ENCODE results near the gene MAGOH. TPM values are rescaled to one million over a fixed set of nuclear protein-coding genes. Genes with fewer than 3 reads are reported as not detected.

The MAGOH gene
- total and polyA plus RNA-seq, 4 donors, result 16.4 to 32.5 (median 26.5) TPM

GRCh38 chr1:53197291-53198200 lies 40.8 kb downstream of the MAGOH start:
- Histone ChIP-seq H3K27ac (ENCODE audit: low read depth in 1 of 2, low read length in 2 of 2) (peak overlapping the region; percentile 98 to 99), H3K27me3 (ENCODE audit: control insufficient read depth in 4 of 4, insufficient read depth in 4 of 4, low read length in 3 of 4) (no peaks in the 10 kb centered on the region), H3K36me3 (ENCODE audit: control insufficient read depth in 4 of 4, insufficient read depth in 3 of 4, low read depth in 1 of 4, low read length in 3 of 4) (peaks cover 4 to 16% (median 16%) of the 10 kb centered on the region in 4 donors), H3K9ac (ENCODE audit: low read depth in 1 of 2, low read length in 2 of 2) (peak overlapping the region; percentile 91 to 97), H3K9me3 (ENCODE audit: control insufficient read depth in 4 of 4, low read length in 3 of 4) (no peaks in the 10 kb centered on the region), H3K4me3 (ENCODE audit: low read depth in 1 of 3, low read length in 3 of 3) (peak overlapping the region; percentile 73 to 98 (median 88)), H3K4me1 (ENCODE audit: control insufficient read depth in 4 of 4, insufficient read depth in 4 of 4, low read length in 3 of 4) (peaks cover 9 to 64% (median 48%) of the 10 kb centered on the region in 4 donors)
- TF ChIP-seq YY1 (IDR thresholded peaks at IDR 0.05), result peak; percentile 17
- no peak for TF ChIP-seq JUND (IDR thresholded peaks at IDR 0.05)
- TF ChIP-seq RXRA (IDR thresholded peaks at IDR 0.05), result peak in 1 of 2 donors; percentile 18
- WGBS, result 26% methylated on average over 13 of the region's 13 CpGs
- DNase-seq (ENCODE audit: low spot score), result no peak

DNA sequence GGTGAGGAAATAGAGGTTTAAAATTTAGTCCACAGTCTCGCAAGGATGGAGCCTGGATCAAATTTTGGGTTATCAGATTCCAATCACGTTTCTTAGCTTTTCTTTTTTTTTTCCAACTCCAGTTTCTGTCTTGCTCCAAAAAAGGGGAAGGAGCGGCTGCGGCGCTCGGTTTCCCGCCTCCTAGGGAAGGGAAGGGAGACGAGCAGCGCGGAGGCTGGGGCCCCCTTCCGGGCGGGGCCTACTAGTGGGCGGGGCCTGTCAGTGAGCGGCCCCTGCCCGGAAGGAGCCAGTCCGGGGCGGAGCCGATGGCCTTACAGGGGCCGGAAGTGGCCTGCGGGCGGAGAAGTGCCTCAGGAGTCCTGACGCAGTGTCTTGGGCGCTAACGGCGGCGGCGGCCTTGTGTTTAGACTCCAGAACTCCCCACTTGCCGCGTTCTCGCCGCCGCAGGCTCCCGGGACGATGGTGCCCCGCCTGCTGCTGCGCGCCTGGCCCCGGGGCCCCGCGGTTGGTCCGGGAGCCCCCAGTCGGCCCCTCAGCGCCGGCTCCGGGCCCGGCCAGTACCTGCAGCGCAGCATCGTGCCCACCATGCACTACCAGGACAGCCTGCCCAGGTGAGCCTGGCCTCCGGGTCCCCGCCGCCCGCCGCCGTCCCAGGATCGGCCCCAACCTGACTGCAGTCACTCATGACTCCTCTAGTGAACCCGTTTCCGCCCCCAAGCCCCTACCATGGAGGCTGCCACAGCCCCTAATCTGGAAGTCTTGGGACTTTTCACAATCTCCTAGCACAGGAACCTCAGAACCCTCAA lies 41.6 kb downstream of the MAGOH start, which contains the start of gene CPT2:
CPT2 (plus strand) TSS at position 340 of the 806 bp plus-strand sequence; CDS start at position 460, 120 bp downstream.
- peak within 1 kb of the TSS; percentile 91 to 97 for H3K9ac ChIP-seq (ENCODE audit: low read depth in 1 of 2, low read length in 2 of 2)
- H3K9me3 ChIP-seq (ENCODE audit: control insufficient read depth in 4 of 4, low read length in 3 of 4), result no peaks in the 10 kb centered on the region
- TF ChIP-seq FOXA1 (IDR thresholded peaks at IDR 0.05) (no peak), JUND (IDR thresholded peaks at IDR 0.05) (peak in 1 of 2 donors; percentile 54), ZBTB33 (IDR thresholded peaks at IDR 0.05) (no peak), HNF4A (conservative IDR thresholded peaks at IDR 0.05) (peak in 1 of 2 donors; percentile 11), FOXA2 (IDR thresholded peaks at IDR 0.05) (no peak), GABPA (IDR thresholded peaks at IDR 0.05 in 1 of 2, conservative IDR thresholded peaks at IDR 0.05 in 1 of 2) (peak; percentile 79 to 90), EGR1 (IDR thresholded peaks at IDR 0.05; ENCODE audit: low read depth in 2 of 2) (peak in 1 of 2 donors; percentile 50), TAF1 (conservative IDR thresholded peaks at IDR 0.05) (no peak), MAX (IDR thresholded peaks at IDR 0.05) (peak; percentile 13), HNF4G (IDR thresholded peaks at IDR 0.05) (no peak), RAD21 (IDR thresholded peaks at IDR 0.05) (no peak), YY1 (IDR thresholded peaks at IDR 0.05) (peak; percentile 70), NR2F2 (IDR thresholded peaks at IDR 0.05) (peak; percentile 27), SP1 (IDR thresholded peaks at IDR 0.05) (peak; percentile 62), RXRA (IDR thresholded peaks at IDR 0.05) (peak in 1 of 2 donors; percentile 56)
- TF ChIP-seq, protein P1, sequence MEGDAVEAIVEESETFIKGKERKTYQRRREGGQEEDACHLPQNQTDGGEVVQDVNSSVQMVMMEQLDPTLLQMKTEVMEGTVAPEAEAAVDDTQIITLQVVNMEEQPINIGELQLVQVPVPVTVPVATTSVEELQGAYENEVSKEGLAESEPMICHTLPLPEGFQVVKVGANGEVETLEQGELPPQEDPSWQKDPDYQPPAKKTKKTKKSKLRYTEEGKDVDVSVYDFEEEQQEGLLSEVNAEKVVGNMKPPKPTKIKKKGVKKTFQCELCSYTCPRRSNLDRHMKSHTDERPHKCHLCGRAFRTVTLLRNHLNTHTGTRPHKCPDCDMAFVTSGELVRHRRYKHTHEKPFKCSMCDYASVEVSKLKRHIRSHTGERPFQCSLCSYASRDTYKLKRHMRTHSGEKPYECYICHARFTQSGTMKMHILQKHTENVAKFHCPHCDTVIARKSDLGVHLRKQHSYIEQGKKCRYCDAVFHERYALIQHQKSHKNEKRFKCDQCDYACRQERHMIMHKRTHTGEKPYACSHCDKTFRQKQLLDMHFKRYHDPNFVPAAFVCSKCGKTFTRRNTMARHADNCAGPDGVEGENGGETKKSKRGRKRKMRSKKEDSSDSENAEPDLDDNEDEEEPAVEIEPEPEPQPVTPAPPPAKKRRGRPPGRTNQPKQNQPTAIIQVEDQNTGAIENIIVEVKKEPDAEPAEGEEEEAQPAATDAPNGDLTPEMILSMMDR (IDR thresholded peaks at IDR 0.05; ENCODE audit: low read depth, low read length, missing input control), result no peak
- TF ChIP-seq, protein P2, sequence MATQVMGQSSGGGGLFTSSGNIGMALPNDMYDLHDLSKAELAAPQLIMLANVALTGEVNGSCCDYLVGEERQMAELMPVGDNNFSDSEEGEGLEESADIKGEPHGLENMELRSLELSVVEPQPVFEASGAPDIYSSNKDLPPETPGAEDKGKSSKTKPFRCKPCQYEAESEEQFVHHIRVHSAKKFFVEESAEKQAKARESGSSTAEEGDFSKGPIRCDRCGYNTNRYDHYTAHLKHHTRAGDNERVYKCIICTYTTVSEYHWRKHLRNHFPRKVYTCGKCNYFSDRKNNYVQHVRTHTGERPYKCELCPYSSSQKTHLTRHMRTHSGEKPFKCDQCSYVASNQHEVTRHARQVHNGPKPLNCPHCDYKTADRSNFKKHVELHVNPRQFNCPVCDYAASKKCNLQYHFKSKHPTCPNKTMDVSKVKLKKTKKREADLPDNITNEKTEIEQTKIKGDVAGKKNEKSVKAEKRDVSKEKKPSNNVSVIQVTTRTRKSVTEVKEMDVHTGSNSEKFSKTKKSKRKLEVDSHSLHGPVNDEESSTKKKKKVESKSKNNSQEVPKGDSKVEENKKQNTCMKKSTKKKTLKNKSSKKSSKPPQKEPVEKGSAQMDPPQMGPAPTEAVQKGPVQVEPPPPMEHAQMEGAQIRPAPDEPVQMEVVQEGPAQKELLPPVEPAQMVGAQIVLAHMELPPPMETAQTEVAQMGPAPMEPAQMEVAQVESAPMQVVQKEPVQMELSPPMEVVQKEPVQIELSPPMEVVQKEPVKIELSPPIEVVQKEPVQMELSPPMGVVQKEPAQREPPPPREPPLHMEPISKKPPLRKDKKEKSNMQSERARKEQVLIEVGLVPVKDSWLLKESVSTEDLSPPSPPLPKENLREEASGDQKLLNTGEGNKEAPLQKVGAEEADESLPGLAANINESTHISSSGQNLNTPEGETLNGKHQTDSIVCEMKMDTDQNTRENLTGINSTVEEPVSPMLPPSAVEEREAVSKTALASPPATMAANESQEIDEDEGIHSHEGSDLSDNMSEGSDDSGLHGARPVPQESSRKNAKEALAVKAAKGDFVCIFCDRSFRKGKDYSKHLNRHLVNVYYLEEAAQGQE (IDR thresholded peaks at IDR 0.05), result peak; percentile 80
- TF ChIP-seq, protein P3, sequence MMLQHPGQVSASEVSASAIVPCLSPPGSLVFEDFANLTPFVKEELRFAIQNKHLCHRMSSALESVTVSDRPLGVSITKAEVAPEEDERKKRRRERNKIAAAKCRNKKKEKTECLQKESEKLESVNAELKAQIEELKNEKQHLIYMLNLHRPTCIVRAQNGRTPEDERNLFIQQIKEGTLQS (IDR thresholded peaks at IDR 0.05), result no peak
- peak; percentile 90 for DNase-seq (ENCODE audit: low spot score)
- WGBS, result under 1% methylated on average over 57 of the region's 57 CpGs
- H3K36me3 ChIP-seq (ENCODE audit: control insufficient read depth in 4 of 4, insufficient read depth in 3 of 4, low read depth in 1 of 4, low read length in 3 of 4), result peaks cover 2 to 9% (median 8%) of the 10 kb centered on the region in 4 donors
- peak within 1 kb of the TSS; percentile 73 to 98 (median 88) for H3K4me3 ChIP-seq (ENCODE audit: low read depth in 1 of 3, low read length in 3 of 3)
- no peaks in the 10 kb centered on the region for H3K27me3 ChIP-seq (ENCODE audit: control insufficient read depth in 4 of 4, insufficient read depth in 4 of 4, low read length in 3 of 4)
- H3K27ac ChIP-seq (ENCODE audit: low read depth in 1 of 2, low read length in 2 of 2), result peak within 1 kb of the TSS; percentile 98 to 99
- peaks cover 9 to 64% (median 48%) of the 10 kb centered on the region in 4 donors for H3K4me1 ChIP-seq (ENCODE audit: control insufficient read depth in 4 of 4, insufficient read depth in 4 of 4, low read length in 3 of 4)
